ENCODE data around the gene KLF16.
"Not testable (repeated sequence)": the region's sequence is repeated elsewhere in the genome, so short reads cannot be mapped to it uniquely, and the experiment has no call there.

Gene KLF16

GRCh38 chr19:1863328-1863637 lies at the start of gene KLF16:
Gene KLF16 (minus strand): TSS chr19:1863579. CDS start chr19:1863497, 82 bp downstream.
- DNase-seq = no peak

GRCh38 chr19:1912760-1913505 lies 49.6 kb upstream of the KLF16 start:
- no peak for DNase-seq

- no peak for DNase-seq
Observed at GRCh38 chr19:1911995-1912394, 48.6 kb upstream of the KLF16 start.

GRCh38 chr19:1911098-1911497 lies 47.7 kb upstream of the KLF16 start:
- peak; percentile 29 for DNase-seq

GRCh38 chr19:1910177-1910576 lies 46.8 kb upstream of the KLF16 start:
- DNase-seq = no peak

- no peak for DNase-seq
Observed at GRCh38 chr19:1909761-1910080, 46.3 kb upstream of the KLF16 start.

GRCh38 chr19:1908364-1908678 lies 44.9 kb upstream of the KLF16 start:
- no peak for DNase-seq

- no peak for DNase-seq
Observed at GRCh38 chr19:1907563-1908363, 44.4 kb upstream of the KLF16 start.

GRCh38 chr19:1906985-1907562 lies 43.7 kb upstream of the KLF16 start:
- no peak for DNase-seq

- DNase-seq = no peak
Observed at GRCh38 chr19:1905863-1906375, 42.5 kb upstream of the KLF16 start.

GRCh38 chr19:1905110-1905862 lies 41.9 kb upstream of the KLF16 start, which contains the start of the genes ADAT3 and SCAMP4:
Gene ADAT3 (plus strand): TSS chr19:1905399. CDS start chr19:1912048, 6,649 bp downstream.
Gene SCAMP4 (plus strand): TSS chr19:1905399. CDS start chr19:1915020, 9,621 bp downstream.
- peak; percentile 98 for DNase-seq

- no peak for DNase-seq
Observed at GRCh38 chr19:1904860-1905109, 41.4 kb upstream of the KLF16 start.

GRCh38 chr19:1902923-1903322 lies 39.5 kb upstream of the KLF16 start:
- no peak for DNase-seq

GRCh38 chr19:1901940-1902404 lies 38.6 kb upstream of the KLF16 start:
- no peak for DNase-seq

- DNase-seq = no peak
Observed at GRCh38 chr19:1896508-1896907, 33.1 kb upstream of the KLF16 start.

- no peak for DNase-seq
Observed at GRCh38 chr19:1893791-1894190, 30.4 kb upstream of the KLF16 start.

GRCh38 chr19:1889907-1890306 lies 26.5 kb upstream of the KLF16 start:
- no peak for DNase-seq

GRCh38 chr19:1888385-1888784 lies 25.0 kb upstream of the KLF16 start:
- DNase-seq = no peak

GRCh38 chr19:1886360-1886759 lies 23.0 kb upstream of the KLF16 start:
- not testable (repeated sequence) for DNase-seq

- DNase-seq = peak; percentile 97
Observed at GRCh38 chr19:1885398-1886119, 22.2 kb upstream of the KLF16 start, which contains the start of gene ABHD17A. Gene ABHD17A (minus strand): TSS chr19:1885496. CDS start chr19:1881566, 3,930 bp downstream.

- DNase-seq = no peak
Observed at GRCh38 chr19:1884719-1885334, 21.4 kb upstream of the KLF16 start.

GRCh38 chr19:1884291-1884718 lies 20.9 kb upstream of the KLF16 start:
- peak; percentile 65 for DNase-seq

All from activated CD8-positive, alpha-beta memory T cell treated with anti-CD3 and anti-CD28 coated beads, Interleukin-2, amount 50 U/mL, for 4 hours (primary cell).